WI38 (cell line): ENCODE results near the gene YDJC.
A peak's percentile ranks its signal among the peaks of the same experiment; 100 is the strongest.

Experiments
- H3K4me3 ChIP-seq: 2 replicates; pipeline ENCODE4 v1.5.1; 2011; ENCODE audit warnings: low read depth, mild to moderate bottlenecking, control low read depth, low read length
- TF ChIP-seq, protein P1 (sequence below): IDR thresholded peaks from 2 replicates; pipeline ENCODE4 v1.5.1; 2012; ENCODE audit warnings: low read depth, mild to moderate bottlenecking, control low read depth, low read length

YDJC gene

DNA sequence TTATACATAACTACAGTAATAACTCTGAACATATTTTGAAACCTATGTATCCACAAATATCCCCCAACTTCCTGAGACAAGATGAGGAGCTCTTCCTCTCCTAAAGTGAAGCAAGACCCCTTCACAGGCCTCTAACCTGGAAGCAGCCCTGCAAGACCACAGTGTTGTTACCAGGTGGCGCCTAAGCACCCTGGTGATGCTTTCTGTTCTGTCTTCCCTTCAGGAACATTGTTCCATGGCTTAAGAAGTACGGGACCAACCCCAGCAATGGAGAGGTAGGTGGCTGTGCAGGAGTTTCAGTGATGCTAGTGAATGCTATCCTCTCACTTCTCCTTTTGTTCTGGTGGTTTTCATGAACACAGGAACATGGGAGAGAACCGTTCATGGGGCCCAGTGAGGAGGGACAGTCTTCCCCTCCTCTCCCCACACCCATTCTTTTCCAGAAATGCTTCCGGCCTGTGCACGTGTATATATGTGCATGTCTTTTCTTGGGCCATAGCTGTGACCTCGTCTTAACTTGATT is 42.3 kb upstream of the YDJC start:
- TF ChIP-seq, protein P1, sequence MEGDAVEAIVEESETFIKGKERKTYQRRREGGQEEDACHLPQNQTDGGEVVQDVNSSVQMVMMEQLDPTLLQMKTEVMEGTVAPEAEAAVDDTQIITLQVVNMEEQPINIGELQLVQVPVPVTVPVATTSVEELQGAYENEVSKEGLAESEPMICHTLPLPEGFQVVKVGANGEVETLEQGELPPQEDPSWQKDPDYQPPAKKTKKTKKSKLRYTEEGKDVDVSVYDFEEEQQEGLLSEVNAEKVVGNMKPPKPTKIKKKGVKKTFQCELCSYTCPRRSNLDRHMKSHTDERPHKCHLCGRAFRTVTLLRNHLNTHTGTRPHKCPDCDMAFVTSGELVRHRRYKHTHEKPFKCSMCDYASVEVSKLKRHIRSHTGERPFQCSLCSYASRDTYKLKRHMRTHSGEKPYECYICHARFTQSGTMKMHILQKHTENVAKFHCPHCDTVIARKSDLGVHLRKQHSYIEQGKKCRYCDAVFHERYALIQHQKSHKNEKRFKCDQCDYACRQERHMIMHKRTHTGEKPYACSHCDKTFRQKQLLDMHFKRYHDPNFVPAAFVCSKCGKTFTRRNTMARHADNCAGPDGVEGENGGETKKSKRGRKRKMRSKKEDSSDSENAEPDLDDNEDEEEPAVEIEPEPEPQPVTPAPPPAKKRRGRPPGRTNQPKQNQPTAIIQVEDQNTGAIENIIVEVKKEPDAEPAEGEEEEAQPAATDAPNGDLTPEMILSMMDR: no peak
- no peak overlapping the region for H3K4me3 ChIP-seq

DNA sequence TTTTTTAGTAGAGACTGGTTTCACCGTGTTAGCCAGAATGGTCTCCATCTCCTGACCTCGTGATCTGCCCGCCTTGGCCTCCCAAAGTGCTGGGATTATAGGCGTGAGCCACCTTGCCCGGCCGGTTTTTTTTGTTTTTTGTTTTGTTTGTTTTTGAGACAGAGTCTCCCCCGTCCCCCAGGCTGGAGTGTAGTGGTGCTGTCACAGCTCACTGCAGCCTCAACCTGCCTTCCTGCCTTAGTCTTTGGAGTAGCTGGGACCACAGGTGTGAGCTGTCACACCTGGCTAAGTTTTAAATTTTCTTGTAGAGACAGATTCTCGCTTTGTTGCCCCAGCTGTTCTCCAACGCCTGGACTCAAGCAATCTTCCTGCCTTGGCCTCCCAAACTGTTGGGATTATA is 39.2 kb upstream of the YDJC start:
- H3K4me3 ChIP-seq: no peak overlapping the region
- TF ChIP-seq, protein P1: no peak

DNA sequence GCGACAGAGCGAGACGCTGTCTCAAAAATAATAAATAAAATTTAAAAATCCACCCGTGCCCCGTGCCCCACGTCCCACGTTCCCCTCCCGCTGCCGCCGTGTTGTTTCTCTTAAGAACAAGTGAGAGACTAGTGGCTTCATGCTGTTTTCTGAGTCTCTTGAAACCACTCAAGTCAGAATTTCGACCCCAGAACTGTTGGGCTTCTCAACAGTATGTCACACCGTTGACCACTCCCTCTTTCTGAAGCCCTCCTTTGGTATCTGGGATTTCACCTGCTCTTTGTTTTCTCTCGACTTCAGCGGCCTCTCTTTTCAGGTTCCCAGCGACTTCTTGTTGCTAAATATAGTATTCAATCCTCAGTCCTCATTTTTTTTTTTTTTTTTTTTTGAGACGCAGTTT is 37.0 kb upstream of the YDJC start:
- H3K4me3 ChIP-seq: peak overlapping the region; percentile 81

DNA sequence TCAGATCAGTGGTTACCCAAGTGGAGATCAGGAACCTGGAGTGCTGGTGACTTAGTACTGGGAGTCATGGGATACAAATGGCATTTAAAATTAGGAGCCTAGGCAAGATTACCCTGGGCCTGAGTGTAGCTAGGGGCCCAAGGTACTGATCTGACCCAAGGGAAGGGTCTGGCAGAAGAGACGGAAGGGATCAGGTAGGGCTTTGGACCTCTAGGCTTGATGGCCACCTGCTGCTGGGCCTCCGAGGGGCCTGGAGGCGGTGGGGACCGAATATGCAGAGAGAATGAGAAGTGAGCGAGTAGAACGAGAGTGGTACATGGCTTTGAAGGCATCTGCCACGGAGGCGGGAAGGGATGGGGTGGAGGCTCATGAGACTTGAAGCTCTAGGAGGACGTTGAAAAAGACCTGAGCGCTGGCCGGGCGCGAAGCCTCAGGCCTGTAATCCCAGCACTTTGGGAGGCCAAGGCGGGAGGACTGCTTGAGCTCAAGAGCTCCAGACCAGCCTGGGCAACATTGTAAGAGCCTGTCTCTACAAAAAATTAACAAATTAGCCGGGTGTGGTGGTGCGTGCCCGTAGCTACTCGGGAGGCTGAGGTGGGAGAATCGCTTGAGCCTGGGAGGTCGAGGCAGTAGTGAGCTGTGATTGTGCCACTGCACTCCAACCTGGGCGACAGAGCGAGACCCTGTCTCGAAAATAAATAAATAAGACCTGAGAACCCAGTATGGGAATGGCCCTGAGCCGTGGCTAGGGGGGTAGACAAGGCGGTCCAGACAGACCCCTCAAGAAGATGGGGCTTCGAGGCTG is 35.4 kb upstream of the YDJC start:
- TF ChIP-seq, protein P1: no peak

More for the DNA sequence above, 37.0 kb upstream of the YDJC start:
- TF ChIP-seq, protein P1: no peak

DNA sequence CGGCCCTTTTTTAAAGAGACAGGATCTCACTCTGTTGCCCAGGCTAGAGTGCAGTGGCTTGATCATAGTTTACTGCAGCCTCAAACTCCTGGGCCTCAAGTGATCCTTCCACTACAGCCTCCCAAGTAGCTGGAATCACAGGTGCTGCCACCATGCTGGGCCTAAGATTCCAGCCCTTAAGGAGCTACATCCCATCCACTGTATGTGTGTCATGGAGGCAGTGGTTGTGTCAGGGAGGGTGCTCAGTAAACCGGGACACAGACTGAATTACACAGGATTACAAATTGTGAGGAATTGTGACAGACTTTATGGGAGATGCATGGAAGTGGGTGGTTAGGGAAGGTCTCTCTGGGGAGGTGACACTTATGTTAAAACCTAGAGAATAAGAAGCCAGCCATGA is 33.9 kb upstream of the YDJC start:
- TF ChIP-seq, protein P1: no peak
- H3K4me3 ChIP-seq: no peak overlapping the region

More for the DNA sequence above, 35.4 kb upstream of the YDJC start:
- peak overlapping the region; percentile 81 for H3K4me3 ChIP-seq

DNA sequence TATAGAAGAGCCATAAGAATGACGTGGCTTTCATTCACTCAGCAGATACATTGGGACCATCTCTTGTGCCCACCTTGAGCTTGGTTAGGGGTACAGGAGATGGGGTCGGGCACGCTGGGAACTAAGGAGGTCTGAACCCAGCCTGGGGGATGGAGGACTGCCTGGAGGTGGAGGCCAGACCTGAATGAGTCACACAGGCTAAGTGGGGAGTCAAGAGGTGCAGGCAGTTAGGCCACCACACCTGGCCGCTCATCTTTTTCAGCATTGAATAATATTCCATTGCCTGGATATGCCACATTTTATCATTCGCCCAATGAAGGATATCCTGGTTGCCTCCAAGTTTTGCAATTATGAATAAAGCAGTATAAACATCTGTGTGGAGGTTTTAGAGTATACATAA is 32.2 kb upstream of the YDJC start:
- H3K4me3 ChIP-seq: no peak overlapping the region
- TF ChIP-seq, protein P1: no peak

DNA sequence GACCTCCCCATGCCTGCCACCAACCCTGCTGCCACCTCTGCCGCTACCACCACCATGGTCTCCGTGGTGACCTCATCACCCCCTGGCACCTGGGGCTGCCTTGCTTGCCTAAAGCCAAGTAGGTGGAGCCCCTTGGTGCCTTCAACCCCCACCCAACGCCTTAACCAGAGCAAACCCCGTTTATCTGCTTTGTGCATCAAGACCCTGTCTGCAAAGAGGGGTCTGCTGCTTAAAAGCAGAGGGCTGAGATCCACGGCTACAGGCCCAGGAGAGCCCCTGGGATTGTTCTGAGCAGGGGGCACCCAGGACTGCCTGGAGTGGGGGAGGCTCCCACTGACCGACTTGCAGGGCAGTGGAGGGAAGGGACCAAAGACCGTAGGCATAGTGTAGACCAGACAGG is 31.1 kb upstream of the YDJC start:
- TF ChIP-seq, protein P1: no peak
- H3K4me3 ChIP-seq: no peak overlapping the region
